Epithelial cell of proximal tubule (primary cell): ENCODE data around the gene DENND5B. TPM values are rescaled to one million over a fixed set of nuclear protein-coding genes. Genes with fewer than 3 reads are reported as not detected.

Experiments
- DNase-seq: peaks from one replicate; pipeline ENCODE4 v3.0.0-alpha.2; 2011; ENCODE audit warnings: low read depth
- H3K4me3 ChIP-seq: 2 replicates; pipeline ENCODE4 v1.5.1; 2011; ENCODE audit warnings: low read depth, mild to moderate bottlenecking, low read length
- total RNA-seq: library from RNA; depleted of rRNA; stranded (reverse); fragments of >200 nt; gene quantifications from 2 replicates; pipeline ENCODE4 v1.2.3, GENCODE V29; 2015
- TF ChIP-seq, protein P1 (sequence below): conservative IDR thresholded peaks from 2 replicates; pipeline ENCODE4 v1.5.1; 2012; ENCODE audit warnings: low read depth, mild to moderate bottlenecking, low read length

DENND5B gene
- total RNA-seq, 1 donor from 2014 or later = 8.6 TPM

DNA sequence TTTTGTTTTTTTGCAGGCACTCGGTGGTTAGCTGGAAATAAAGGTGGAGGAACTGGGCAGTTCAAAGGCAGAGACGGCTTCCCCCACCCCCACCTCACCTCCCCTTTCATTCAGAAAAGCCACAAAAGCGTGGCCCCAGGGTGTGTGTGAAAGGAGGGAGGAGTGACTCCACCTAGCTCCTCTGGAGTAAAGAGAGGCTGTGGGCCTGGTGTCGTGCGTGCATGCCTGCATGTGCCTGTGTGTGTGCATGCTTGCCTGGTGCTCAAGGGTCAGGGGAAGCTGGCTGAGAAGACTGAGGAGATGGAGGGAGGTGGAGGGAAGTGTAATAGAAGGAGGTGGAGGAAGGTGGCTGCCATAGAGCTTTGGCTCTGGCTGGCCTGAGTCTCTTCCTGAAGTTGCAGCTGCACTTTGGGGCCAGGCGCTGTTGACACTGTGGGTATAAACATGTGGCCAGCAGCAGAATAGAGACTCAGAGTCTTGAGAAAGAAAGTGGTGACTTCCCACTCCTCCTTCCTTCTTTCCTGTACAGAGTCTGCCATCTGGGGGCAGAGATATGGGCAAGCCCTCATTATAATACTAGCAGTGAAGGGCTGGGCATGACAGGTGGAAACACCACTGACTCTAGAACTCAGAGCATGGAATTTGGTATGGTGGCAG lies 228.0 kb downstream of the DENND5B start:
- no peak for DNase-seq
- TF ChIP-seq, protein P1, sequence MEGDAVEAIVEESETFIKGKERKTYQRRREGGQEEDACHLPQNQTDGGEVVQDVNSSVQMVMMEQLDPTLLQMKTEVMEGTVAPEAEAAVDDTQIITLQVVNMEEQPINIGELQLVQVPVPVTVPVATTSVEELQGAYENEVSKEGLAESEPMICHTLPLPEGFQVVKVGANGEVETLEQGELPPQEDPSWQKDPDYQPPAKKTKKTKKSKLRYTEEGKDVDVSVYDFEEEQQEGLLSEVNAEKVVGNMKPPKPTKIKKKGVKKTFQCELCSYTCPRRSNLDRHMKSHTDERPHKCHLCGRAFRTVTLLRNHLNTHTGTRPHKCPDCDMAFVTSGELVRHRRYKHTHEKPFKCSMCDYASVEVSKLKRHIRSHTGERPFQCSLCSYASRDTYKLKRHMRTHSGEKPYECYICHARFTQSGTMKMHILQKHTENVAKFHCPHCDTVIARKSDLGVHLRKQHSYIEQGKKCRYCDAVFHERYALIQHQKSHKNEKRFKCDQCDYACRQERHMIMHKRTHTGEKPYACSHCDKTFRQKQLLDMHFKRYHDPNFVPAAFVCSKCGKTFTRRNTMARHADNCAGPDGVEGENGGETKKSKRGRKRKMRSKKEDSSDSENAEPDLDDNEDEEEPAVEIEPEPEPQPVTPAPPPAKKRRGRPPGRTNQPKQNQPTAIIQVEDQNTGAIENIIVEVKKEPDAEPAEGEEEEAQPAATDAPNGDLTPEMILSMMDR = peak; percentile 36

DNA sequence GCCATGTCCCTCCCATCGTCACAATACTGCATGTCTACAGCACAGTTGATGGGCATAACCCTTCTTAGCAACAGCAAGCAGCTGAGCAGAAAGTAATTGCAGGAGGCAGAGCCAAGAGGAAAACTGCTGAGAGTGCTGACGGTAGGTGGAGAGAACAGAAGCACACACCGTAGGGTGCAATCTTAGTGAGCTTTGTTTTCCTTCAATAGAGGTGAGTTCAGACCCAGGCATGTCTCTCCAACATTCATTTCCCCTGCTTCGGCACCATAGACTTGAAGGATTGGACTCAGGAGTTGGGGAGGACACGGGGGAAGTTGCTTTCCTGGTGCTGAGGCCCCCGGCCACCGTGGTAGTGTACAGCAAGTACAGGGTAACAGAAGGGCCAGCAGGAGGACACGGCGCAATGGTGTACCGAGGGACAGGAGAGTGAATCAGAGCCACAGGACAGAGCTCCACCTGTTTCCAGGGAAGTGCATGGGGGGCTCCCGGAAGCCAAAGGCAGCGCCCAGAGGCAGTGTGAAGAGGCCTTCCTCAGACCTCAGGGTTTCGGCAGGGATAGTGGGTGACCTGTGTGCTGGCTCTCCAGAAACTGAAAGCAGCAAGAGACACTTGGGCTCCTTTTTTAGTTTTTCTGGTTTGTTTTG lies 228.7 kb downstream of the DENND5B start:
- TF ChIP-seq, protein P1 = no peak
- DNase-seq = no peak
- H3K4me3 ChIP-seq = no peak overlapping the region

More for the DNA sequence above, 228.0 kb downstream of the DENND5B start:
- no peak overlapping the region for H3K4me3 ChIP-seq

GRCh38 chr12:31361730-31362114 lies 229.2 kb downstream of the DENND5B start:
- DNase-seq = no peak
- H3K4me3 ChIP-seq = no peak overlapping the region
- TF ChIP-seq, protein P1 = no peak

DNA sequence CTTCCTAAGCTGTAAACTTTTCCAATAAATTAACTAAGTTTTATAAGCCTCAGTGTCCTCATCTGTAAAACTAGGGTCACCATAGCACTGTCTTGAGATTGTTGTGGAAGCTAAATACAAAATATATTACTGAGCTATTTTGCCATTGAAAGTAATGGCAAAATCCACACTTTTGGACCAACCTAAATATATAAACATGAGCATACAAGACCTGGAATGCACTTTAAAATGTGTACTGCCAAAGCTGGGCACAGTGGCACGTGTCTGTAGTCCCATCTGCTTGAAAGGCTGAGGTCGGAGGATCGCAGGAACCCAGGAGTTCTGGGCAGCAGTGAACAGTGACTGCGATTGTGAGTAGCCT lies 235.2 kb downstream of the DENND5B start:
- no peak for DNase-seq
- no peak overlapping the region for H3K4me3 ChIP-seq
- TF ChIP-seq, protein P1 = no peak

DNA sequence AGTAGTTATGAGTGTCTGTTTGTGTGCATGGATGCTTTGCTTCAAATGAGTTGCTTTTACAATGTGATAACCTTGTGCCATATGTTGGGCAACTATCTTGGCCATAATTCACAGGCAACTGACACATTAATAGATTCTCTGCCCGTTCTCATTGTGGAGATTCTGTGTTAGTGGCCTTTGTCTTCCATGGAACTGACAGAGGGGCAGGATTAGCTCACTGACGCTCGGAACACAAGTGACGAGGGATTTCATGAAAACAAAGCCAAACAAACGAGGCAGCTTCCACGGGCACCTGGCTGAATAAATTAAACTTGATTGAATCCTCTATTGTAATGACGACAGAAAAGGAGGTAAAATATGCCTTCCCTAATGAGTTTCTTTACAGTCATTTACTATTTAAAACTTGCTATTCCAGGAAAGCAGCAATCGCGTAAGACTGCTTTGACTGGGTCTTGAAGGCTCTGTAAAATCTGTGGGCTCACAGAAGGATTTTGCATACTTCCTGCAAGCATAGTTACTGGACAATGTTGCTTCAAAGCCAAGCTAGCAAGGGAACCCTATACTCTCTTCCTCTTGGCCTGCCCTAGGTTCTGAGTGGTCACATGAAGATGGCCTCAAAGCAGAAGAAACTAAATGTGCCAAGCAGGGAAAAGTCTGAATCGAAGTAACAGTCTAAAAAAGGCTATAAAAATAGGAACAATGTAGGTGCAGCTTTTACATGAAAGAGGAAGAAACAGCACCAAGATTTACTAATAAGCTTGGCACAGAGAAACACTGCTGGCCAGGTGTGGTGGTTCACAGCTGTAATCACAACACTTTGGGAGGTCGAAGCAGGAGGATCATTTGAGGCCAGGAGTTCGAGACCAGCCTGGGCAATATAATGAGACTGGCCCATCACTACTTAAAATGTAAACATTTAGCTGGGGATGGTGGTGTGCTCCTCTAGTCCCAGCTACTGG lies 236.9 kb downstream of the DENND5B start:
- H3K4me3 ChIP-seq = no peak overlapping the region
- no peak for DNase-seq
- TF ChIP-seq, protein P1 = no peak

- H3K4me3 ChIP-seq = no peak overlapping the region
- no peak for DNase-seq
- TF ChIP-seq, protein P1 = no peak
Measured at GRCh38 chr12:31346267-31346666, 244.7 kb downstream of the DENND5B start.
